UCSD-AML1 (cell line): ENCODE measurements around the gene ELMO1.
A peak's percentile ranks its signal among the peaks of the same experiment; 100 is the strongest.

Experiments
- DNase-seq: peaks from one replicate; lab custom pipeline; 2025; ENCODE audit not compliant: unreplicated experiment; lab: John Stamatoyannopoulos, UW

The ELMO1 gene

GRCh38 chr7:37433166-37433565, 15.5 kb downstream of the ELMO1 start:
- DNase-seq: no peak

GRCh38 chr7:37432281-37432920, 16.3 kb downstream of the ELMO1 start:
- DNase-seq: no peak

GRCh38 chr7:37431413-37431812, 17.3 kb downstream of the ELMO1 start:
- DNase-seq: no peak

- DNase-seq: peak; percentile 28
Measured at GRCh38 chr7:37430640-37431039, 18.0 kb downstream of the ELMO1 start.

GRCh38 chr7:37430171-37430570, 18.5 kb downstream of the ELMO1 start:
- no peak for DNase-seq

- DNase-seq: no peak
Measured at GRCh38 chr7:37429435-37429791, 19.3 kb downstream of the ELMO1 start.

- DNase-seq: no peak
Measured at GRCh38 chr7:37428681-37429434, 19.8 kb downstream of the ELMO1 start.

- DNase-seq: no peak
Measured at GRCh38 chr7:37427276-37427940, 21.3 kb downstream of the ELMO1 start.

- no peak for DNase-seq
Measured at GRCh38 chr7:37425498-37425897, 23.2 kb downstream of the ELMO1 start.

- DNase-seq: no peak
Measured at GRCh38 chr7:37424995-37425394, 23.7 kb downstream of the ELMO1 start.

- DNase-seq: no peak
Measured at GRCh38 chr7:37424521-37424920, 24.1 kb downstream of the ELMO1 start.

GRCh38 chr7:37421861-37422500, 26.7 kb downstream of the ELMO1 start:
- DNase-seq: no peak

- DNase-seq: no peak
Measured at GRCh38 chr7:37420946-37421695, 27.5 kb downstream of the ELMO1 start.

- no peak for DNase-seq
Measured at GRCh38 chr7:37419496-37419895, 29.2 kb downstream of the ELMO1 start.

- no peak for DNase-seq
Measured at GRCh38 chr7:37418381-37418780, 30.3 kb downstream of the ELMO1 start.

GRCh38 chr7:37417107-37417474, 31.6 kb downstream of the ELMO1 start:
- no peak for DNase-seq

GRCh38 chr7:37416378-37417106, 32.1 kb downstream of the ELMO1 start:
- DNase-seq: no peak

- DNase-seq: no peak
Measured at GRCh38 chr7:37415629-37416028, 33.0 kb downstream of the ELMO1 start.

- DNase-seq: no peak
Measured at GRCh38 chr7:37414352-37414983, 34.2 kb downstream of the ELMO1 start.

- no peak for DNase-seq
Measured at GRCh38 chr7:37411444-37412034, 37.1 kb downstream of the ELMO1 start.
